Activated CD4-positive, alpha-beta memory T cell treated with anti-CD3 and anti-CD28 coated beads, Interleukin-2, amount 10 ng/mL, durations not matched to agents 7 days and 5 days (primary cell): ENCODE measurements around the gene PRSS1. TPM values are rescaled to one million over a fixed set of nuclear protein-coding genes. Genes with fewer than 3 reads are reported as not detected.
"Not testable (repeated sequence)": the region's sequence is repeated elsewhere in the genome, so short reads cannot be mapped to it uniquely, and the experiment has no call there.

ENCODE experiments used
- CTCF ChIA-PET: fragments of 350-600 bp; sonication (Branson Sonifier 250); formaldehyde crosslinking; loops from one replicate; lab custom pipeline; 2021; ENCODE audit warnings: antibody characterized with exemption, inconsistent platforms; lab: Charles Lee
- POLR2A ChIA-PET: fragments of 350-600 bp; sonication (Branson Sonifier 250); formaldehyde crosslinking; loops from one replicate; lab custom pipeline; 2021; ENCODE audit warnings: antibody characterized with exemption; lab: Charles Lee
- DNase-seq: peaks from one replicate; pipeline ENCODE4 v3.0.0-alpha.2; 2020
- H3K27ac Mint-ChIP-seq: one replicate; pipeline ENCODE4 v1.8.0; 2021; ENCODE audit warnings: mild to moderate bottlenecking, mixed read lengths
- H3K27me3 Mint-ChIP-seq: one replicate; pipeline ENCODE4 v1.8.0; 2021; ENCODE audit warnings: mixed read lengths
- H3K36me3 Mint-ChIP-seq: one replicate; pipeline ENCODE4 v1.8.0; 2021; ENCODE audit warnings: low read depth, mixed read lengths
- H3K4me1 Mint-ChIP-seq: one replicate; pipeline ENCODE4 v1.8.0; 2021; ENCODE audit warnings: mixed read lengths
- H3K4me3 Mint-ChIP-seq: one replicate; pipeline ENCODE4 v1.8.0; 2021; ENCODE audit warnings: mild to moderate bottlenecking, mixed read lengths
- H3K9me3 Mint-ChIP-seq: one replicate; pipeline ENCODE4 v1.8.0; 2021; ENCODE audit warnings: mixed read lengths
- total RNA-seq, 2 experiments: library from RNA; stranded (reverse); gene quantifications; one replicate each; pipeline ENCODE4 v1.2.3, GENCODE V29; 2021

Gene PRSS1
- total RNA-seq: not detected

DNA sequence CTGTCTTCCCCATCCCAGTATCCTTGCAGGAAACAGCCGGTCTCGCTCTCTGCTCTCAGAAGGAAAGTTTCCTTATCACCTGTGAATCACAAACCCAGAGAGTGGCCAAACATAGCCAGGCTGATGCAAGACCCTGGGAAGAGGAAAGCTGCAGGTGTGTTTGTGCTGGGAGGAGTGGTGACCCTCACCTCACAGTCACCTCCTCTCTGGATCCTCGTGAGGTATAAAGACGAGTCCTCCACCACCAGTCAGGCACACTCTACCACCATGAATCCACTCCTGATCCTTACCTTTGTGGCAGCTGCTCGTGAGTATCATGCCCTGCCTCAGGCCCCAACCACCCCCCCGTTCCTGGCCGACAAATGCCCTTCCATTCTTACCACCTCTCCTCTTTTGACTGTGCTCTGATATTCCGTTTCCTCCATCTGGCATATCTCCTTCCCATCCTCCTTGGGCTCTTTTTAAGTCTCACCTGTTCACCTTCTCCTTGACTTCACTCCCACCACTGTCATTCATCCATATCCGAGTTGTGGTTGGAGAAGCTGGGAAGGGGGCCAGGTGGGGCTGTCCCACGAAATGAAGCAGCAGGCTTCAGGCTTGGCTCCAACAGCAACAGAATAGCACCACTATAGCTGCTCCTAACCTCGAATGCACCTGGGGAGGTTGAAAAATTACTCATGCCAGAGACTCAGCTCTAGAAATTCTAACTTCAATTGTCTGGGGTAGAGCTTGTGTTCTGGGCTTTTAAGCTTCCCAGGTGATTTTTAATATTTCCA, at the start of gene PRSS1:
TSS of gene PRSS1 (plus strand) at position 255 of the 776 bp plus-strand sequence. CDS start at position 268, 13 bp downstream.
- DNase-seq: no peak
- Mint-ChIP-seq H3K36me3 (no peaks in the 10 kb centered on the region), H3K27ac (no peak within 1 kb of the TSS), H3K4me1 (no peaks in the 10 kb centered on the region), H3K27me3 (peaks cover 4% of the 10 kb centered on the region), H3K9me3 (no peaks in the 10 kb centered on the region), H3K4me3 (no peak within 1 kb of the TSS)
- ChIA-PET POLR2A (no interaction called here), CTCF (no interaction called here)

DNA sequence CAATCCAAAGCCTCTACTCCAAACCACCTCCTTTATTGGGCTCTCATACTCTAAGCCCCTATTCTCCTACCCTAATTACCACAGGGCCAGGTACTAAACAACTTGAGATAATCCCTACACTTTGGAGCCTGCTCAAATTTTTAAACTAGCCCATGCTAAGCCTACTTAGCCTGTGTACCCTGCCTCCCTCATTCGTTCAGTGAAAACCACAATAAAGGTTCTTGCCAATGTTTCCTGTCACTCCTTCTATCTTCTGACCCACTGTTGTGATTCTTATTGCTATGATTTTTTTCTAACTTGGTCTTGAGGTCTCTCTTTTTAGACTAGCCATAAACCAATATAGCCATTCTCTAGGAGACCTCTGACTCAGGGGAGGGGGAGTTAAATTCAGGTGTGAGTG, 48.3 kb upstream of the PRSS1 start:
- H3K27me3 Mint-ChIP-seq, H3K36me3 Mint-ChIP-seq, CTCF ChIA-PET, H3K4me3 Mint-ChIP-seq, DNase-seq, H3K9me3 Mint-ChIP-seq, POLR2A ChIA-PET: not testable (repeated sequence)
- Mint-ChIP-seq H3K27ac (peak overlapping the region; percentile 64), H3K4me1 (peaks cover 21% of the 10 kb centered on the region)

DNA sequence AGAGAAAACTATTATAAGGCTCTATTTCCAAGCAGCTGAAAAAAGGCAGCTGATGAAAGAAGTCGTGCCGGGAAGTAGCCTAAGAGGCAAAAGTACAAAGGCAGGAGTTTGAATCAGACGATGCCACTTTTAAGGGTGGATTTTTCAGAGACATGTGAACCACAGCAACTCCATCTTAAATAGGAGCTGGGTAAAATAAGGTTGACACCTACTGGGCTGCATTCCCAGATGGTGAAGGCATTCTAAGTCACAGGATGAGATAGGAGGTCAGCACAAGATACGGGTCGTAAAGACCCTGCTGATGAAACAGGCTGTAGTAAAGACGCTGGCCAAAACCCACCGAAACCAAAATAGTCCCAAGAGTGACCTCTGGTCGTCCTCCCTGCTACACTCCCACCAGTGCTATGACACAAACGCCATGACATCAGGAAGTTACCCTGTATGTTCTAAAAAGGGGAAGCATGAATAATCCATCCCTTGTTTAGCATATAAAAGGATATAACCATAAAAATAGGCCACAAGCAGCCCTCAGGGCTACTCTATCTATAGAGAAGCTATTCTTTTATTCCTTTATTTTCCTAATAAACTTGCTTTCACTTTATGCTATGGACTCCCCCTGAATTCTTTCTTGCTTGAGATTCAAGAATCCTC, 45.5 kb upstream of the PRSS1 start:
- Mint-ChIP-seq H3K9me3 (no peaks in the 10 kb centered on the region), H3K4me1 (peaks cover 23% of the 10 kb centered on the region), H3K27me3 (no peaks in the 10 kb centered on the region), H3K4me3 (no peak overlapping the region), H3K27ac (no peak overlapping the region), H3K36me3 (peaks cover 3% of the 10 kb centered on the region)
- DNase-seq: no peak
- ChIA-PET POLR2A (no interaction called here), CTCF (no interaction called here)

DNA sequence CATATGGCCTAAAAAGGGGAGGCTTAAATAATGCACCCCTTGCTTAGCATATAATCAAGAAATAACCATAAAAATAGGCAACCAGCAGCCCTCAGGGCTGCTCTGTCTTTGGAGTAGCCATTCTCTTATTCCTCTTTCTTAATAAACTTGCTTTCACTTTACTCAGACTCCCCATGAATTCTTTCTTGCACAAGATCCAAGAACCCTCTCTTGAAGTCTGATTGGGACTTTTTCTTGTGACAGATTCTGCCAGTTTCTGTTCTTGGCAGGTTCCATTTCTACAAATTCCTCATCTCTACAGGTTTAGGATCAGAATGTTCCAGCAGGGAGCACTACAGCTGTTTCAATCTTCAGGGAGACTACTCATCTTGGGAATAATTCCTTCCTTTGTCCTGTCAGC, 40.5 kb upstream of the PRSS1 start:
- H3K9me3 Mint-ChIP-seq, CTCF ChIA-PET, H3K36me3 Mint-ChIP-seq, H3K4me3 Mint-ChIP-seq, H3K27me3 Mint-ChIP-seq, POLR2A ChIA-PET, DNase-seq, H3K27ac Mint-ChIP-seq: not testable (repeated sequence)
- H3K4me1 Mint-ChIP-seq: peaks cover 51% of the 10 kb centered on the region

DNA sequence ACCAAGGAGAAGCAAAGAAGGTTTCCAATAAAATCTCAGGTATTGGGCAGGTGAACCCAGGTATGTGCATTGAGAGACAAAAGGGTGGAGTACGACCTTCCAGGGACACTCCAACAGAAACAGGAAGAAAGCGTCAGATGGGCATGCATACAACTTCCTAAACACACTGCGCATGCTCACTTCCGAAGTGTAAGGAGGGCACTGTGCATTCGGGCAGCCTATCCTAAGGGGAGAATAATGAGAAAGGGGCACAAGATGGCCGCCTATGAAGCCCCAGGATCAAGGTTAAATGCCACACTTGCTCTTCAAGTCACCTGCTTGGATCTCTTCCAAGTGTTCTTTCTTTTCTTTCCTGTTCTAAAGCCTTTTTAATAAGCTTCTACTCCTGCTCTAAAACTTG, 39.4 kb upstream of the PRSS1 start:
- DNase-seq: no peak
- POLR2A ChIA-PET: interaction anchor here (1.6 kb wide), 1 partner anchor 99 kb away, joined by 4 read pairs; no protein-coding TSS in a partner anchor
- H3K36me3 Mint-ChIP-seq: no peaks in the 10 kb centered on the region
- CTCF ChIA-PET: interaction anchor here (1.5 to 1.7 kb wide), 2 partner anchors 21 to 73 kb away, joined by 3 to 5 read pairs; no protein-coding TSS in a partner anchor
- H3K4me3 Mint-ChIP-seq: peak overlapping the region; percentile 11
- peak overlapping the region; percentile 89 for H3K27ac Mint-ChIP-seq
- H3K9me3 Mint-ChIP-seq: no peaks in the 10 kb centered on the region
- H3K27me3 Mint-ChIP-seq: no peaks in the 10 kb centered on the region
- H3K4me1 Mint-ChIP-seq: peaks cover 63% of the 10 kb centered on the region

DNA sequence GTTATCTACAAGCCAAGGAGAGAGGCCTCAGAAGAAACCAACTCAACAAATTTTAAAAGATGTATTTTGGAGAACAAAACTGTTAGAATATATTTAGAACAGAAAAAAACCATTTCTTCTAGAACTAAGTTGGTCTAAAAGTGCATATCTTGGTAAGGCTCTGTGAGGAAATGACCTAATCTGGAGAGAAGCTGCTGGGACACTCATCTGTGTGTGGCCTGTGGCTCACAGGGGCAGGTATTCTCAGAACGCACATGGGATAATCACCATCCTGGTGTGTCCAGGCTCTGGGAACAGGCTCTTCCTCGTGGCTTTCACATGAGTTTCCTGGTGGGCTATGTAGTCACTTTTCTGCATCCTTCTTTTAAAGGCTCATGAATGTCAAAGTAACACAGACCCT, 38.1 kb upstream of the PRSS1 start:
- no peaks in the 10 kb centered on the region for H3K36me3 Mint-ChIP-seq
- H3K4me1 Mint-ChIP-seq: peaks cover 76% of the 10 kb centered on the region
- CTCF ChIA-PET: interaction anchor here (1.7 kb wide), 1 partner anchor 72 kb away, joined by 5 read pairs; no protein-coding TSS in a partner anchor
- peak overlapping the region; percentile 89 for H3K27ac Mint-ChIP-seq
- no peak overlapping the region for H3K4me3 Mint-ChIP-seq
- no peaks in the 10 kb centered on the region for H3K27me3 Mint-ChIP-seq
- POLR2A ChIA-PET: interaction anchor here (1.6 kb wide), 1 partner anchor 97 kb away, joined by 4 read pairs; no protein-coding TSS in a partner anchor
- no peaks in the 10 kb centered on the region for H3K9me3 Mint-ChIP-seq
- no peak for DNase-seq

DNA sequence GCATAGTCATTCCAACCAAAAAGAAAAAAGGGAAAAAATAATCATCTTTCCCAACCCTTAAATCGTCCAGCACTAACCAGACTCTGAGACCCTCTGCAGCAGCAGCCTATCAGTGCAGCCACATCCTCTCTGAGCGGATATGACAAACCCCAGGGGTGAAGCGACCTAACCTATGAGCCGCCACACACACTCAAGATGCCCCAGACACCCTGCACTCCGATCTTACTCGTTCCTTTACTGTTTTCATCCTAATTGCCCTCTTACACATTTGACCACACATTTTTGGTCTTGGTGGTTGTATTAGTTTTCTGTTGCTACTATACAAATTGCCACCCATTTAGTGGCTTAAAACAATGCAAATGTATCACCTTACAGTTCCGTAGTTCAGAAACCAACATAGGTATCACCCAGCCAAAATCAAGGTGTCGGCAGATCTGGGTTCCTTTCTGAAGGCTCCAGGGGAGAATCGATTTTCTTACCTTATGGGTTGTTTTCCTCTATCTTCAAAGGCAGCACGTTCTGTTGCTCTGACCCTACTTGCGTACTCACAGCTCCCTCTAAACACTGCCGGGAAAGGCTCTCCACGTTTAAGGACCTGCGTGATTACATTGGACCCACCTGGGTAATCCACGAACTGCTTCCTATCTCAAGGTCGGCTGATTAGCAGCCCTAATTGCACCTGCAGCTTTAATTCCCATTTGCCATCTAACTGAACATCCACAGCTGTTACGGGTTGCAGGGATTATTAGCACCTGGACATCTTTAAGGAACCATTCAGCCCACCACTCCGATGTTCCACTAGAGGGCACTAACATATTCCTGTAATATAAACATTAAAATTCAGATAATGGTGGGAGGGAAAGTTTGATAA, 37.3 kb upstream of the PRSS1 start:
- CTCF ChIA-PET: interaction anchor here (0.7 to 3.9 kb wide), 8 partner anchors 19 to 100 kb away, joined by 3 to 47 read pairs (median 6); no protein-coding TSS in a partner anchor
- Mint-ChIP-seq H3K27me3 (no peaks in the 10 kb centered on the region), H3K27ac (peak overlapping the region; percentile 89), H3K36me3 (no peaks in the 10 kb centered on the region), H3K4me3 (peak overlapping the region; percentile 68), H3K4me1 (peaks cover 83% of the 10 kb centered on the region), H3K9me3 (no peaks in the 10 kb centered on the region)
- POLR2A ChIA-PET: interaction anchor here (0.7 to 5.8 kb wide), 6 partner anchors 71 to 97 kb away, joined by 3 to 74 read pairs (median 6); no protein-coding TSS in a partner anchor
- DNase-seq: peak; percentile 53

DNA sequence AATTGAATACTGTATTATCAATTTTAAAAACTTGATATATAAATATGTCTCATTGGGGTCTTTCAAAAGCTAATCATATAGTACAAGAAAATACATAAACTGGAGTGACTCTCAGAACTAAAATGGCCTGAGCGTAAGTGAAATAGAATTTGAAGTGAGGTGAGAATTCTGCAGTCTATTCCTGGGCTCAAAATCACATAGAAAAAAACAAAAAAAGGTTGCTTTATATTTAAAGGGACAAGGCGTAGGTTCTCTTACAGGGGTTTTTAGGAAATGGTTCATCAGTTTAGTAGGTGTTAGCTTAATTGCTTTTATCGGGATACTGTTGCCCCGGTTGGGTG, 36.7 kb upstream of the PRSS1 start:
- POLR2A ChIA-PET: interaction anchor here (0.7 to 5.8 kb wide), 5 partner anchors 70 to 96 kb away, joined by 3 to 74 read pairs (median 10); no protein-coding TSS in a partner anchor
- Mint-ChIP-seq H3K27ac (peak overlapping the region; percentile 89), H3K4me1 (peaks cover 88% of the 10 kb centered on the region), H3K27me3 (no peaks in the 10 kb centered on the region), H3K4me3 (peak overlapping the region; percentile 24), H3K36me3 (no peaks in the 10 kb centered on the region), H3K9me3 (no peaks in the 10 kb centered on the region)
- CTCF ChIA-PET: interaction anchor here (0.7 to 3.9 kb wide), 9 partner anchors 12 to 99 kb away, joined by 3 to 47 read pairs (median 6); no protein-coding TSS in a partner anchor
- DNase-seq: no peak

DNA sequence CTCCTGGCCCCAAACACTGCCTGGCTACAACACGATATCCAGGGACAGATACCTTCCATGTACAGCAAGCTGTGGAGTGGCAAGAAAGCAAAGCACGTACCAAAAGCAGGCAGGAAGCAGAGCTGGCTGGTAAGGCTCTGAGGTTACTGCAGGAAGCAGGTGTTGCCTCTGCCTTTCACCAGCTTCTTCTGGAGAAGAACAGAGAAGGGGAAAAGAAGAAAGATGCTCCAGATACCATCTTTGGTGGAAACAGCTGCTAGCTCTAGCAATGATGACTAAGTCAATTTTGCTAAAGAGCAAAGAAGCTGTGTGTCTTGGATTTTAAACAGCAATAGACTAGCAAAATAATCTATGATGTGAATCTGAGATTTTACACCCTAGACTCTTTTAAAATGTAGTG, 34.9 kb upstream of the PRSS1 start:
- Mint-ChIP-seq H3K4me1 (peaks cover 94% of the 10 kb centered on the region), H3K4me3 (peak overlapping the region; percentile 43), H3K9me3 (no peaks in the 10 kb centered on the region), H3K27me3 (no peaks in the 10 kb centered on the region), H3K27ac (peak overlapping the region; percentile 80), H3K36me3 (no peaks in the 10 kb centered on the region)
- DNase-seq: peak; percentile 52
- ChIA-PET CTCF (interaction anchor here (0.8 to 3.9 kb wide), 7 partner anchors 14 to 97 kb away, joined by 3 to 47 read pairs (median 6); no protein-coding TSS in a partner anchor), POLR2A (interaction anchor here (1.4 to 5.8 kb wide), 6 partner anchors 69 to 95 kb away, joined by 4 to 74 read pairs (median 19); no protein-coding TSS in a partner anchor)

DNA sequence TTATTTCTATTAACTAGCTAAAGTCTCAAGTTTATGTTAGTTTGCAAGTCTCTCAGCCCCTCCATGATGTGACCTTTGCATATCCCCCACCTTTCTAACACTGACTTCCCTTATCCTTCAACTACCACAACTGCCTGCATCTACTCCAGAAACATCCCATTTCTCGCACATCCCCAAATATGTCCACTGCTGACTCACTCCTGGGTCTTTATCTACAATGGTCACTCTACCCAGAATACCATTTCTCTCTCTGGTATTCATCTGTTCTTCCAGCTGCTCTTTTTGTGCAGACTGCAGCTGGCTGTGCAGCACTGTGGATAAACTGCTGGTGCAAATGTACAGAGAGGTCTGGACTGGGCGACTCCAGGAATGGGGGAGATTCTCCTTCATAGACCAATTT, 32.7 kb upstream of the PRSS1 start:
- H3K9me3 Mint-ChIP-seq: no peaks in the 10 kb centered on the region

DNA sequence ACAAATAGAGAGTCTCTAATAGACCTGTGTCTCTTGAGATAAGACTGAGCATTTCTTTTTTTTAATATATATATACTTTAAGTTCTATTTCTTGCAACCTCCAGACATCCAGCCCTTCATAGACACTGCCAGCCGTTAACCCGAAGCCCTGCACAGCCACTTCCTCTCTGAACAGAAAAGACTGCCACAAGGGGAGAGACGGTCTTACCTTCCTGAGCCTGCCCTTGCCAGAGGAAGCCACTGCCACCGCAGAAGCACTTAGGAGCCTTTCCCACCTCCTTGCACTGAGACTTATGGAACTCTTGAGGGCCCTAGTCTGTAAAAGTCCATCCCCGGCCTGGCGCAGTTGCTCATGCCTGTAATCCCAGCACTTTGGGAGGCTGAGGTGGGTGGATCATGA, 31.8 kb upstream of the PRSS1 start:
- peak; percentile 45 for DNase-seq
- Mint-ChIP-seq H3K27ac (peak overlapping the region; percentile 81), H3K27me3 (no peaks in the 10 kb centered on the region), H3K4me3 (peak overlapping the region; percentile 43), H3K36me3 (no peaks in the 10 kb centered on the region), H3K9me3 (no peaks in the 10 kb centered on the region), H3K4me1 (peaks cover 77% of the 10 kb centered on the region)
- ChIA-PET CTCF (interaction anchor here (1.5 kb wide), 1 partner anchor 66 kb away, joined by 4 read pairs; no protein-coding TSS in a partner anchor), POLR2A (interaction anchor here (1.3 to 5.8 kb wide), 3 partner anchors 70 to 92 kb away, joined by 3 to 74 read pairs (median 44); no protein-coding TSS in a partner anchor)

More for the DNA sequence above, 32.7 kb upstream of the PRSS1 start:
- ChIA-PET CTCF (interaction anchor here (1.5 kb wide), 1 partner anchor 67 kb away, joined by 4 read pairs; no protein-coding TSS in a partner anchor), POLR2A (interaction anchor here (1.2 to 5.8 kb wide), 4 partner anchors 26 to 92 kb away, joined by 3 to 74 read pairs (median 24); no protein-coding TSS in a partner anchor)
- Mint-ChIP-seq H3K36me3 (no peaks in the 10 kb centered on the region), H3K27me3 (no peaks in the 10 kb centered on the region), H3K27ac (peak overlapping the region; percentile 80), H3K4me3 (peak overlapping the region; percentile 47), H3K4me1 (peaks cover 78% of the 10 kb centered on the region)
- DNase-seq: no peak

DNA sequence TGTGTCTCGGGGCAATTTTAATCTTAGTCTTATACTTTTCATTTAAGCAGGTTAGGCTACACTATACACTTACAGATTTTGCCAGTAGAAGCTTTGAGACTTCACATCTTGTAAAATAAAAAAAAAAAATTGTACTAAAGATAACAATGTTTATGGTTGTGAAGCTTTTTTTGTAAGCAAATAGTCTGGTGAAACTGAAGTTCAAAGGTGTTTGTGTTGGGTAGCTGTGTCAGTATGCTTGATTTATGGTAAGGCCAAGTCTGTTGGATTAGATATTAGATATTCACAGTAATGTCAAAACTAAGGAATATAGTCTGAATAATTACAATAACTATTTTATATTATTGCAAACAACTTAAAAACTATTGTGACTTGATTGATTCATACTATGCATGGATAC, 31.0 kb upstream of the PRSS1 start:
- H3K27me3 Mint-ChIP-seq: no peaks in the 10 kb centered on the region
- no peak for DNase-seq
- H3K27ac Mint-ChIP-seq: peak overlapping the region; percentile 81
- no peaks in the 10 kb centered on the region for H3K36me3 Mint-ChIP-seq
- H3K9me3 Mint-ChIP-seq: no peaks in the 10 kb centered on the region
- peak overlapping the region; percentile 43 for H3K4me3 Mint-ChIP-seq
- H3K4me1 Mint-ChIP-seq: peaks cover 73% of the 10 kb centered on the region
- POLR2A ChIA-PET: interaction anchor here (0.8 to 1.3 kb wide), 3 partner anchors 70 to 91 kb away, joined by 3 to 5 read pairs (median 3); no protein-coding TSS in a partner anchor
- CTCF ChIA-PET: interaction anchor here (1.2 kb wide), 1 partner anchor 65 kb away, joined by 5 read pairs; no protein-coding TSS in a partner anchor
